ENCODE measurements around the gene C18orf63.

The C18orf63 gene

GRCh38 chr18:74328206-74328605 lies 12.6 kb downstream of the C18orf63 start:
- no peak for DNase-seq (ENCODE audit: low read depth)

- DNase-seq (ENCODE audit: low read depth) = no peak
These were observed 14.1 kb downstream of the C18orf63 start for GRCh38 chr18:74329688-74330205.

GRCh38 chr18:74331404-74331803 lies 15.8 kb downstream of the C18orf63 start:
- DNase-seq (ENCODE audit: low read depth) = no peak

- no peak for DNase-seq (ENCODE audit: low read depth)
These were observed 17.5 kb downstream of the C18orf63 start for GRCh38 chr18:74333091-74333490.

GRCh38 chr18:74334242-74334893 lies 18.7 kb downstream of the C18orf63 start:
- DNase-seq (ENCODE audit: low read depth) = no peak

GRCh38 chr18:74336656-74337055 lies 21.0 kb downstream of the C18orf63 start:
- no peak for DNase-seq (ENCODE audit: low read depth)

- DNase-seq (ENCODE audit: low read depth) = no peak
These were observed 21.7 kb downstream of the C18orf63 start for GRCh38 chr18:74337155-74337911.

GRCh38 chr18:74337912-74338309 lies 22.3 kb downstream of the C18orf63 start:
- DNase-seq (ENCODE audit: low read depth) = no peak

- no peak for DNase-seq (ENCODE audit: low read depth)
These were observed 26.9 kb downstream of the C18orf63 start for GRCh38 chr18:74342416-74343043.

GRCh38 chr18:74346206-74346605 lies 30.6 kb downstream of the C18orf63 start:
- no peak for DNase-seq (ENCODE audit: low read depth)

- no peak for DNase-seq (ENCODE audit: low read depth)
These were observed 32.9 kb downstream of the C18orf63 start for GRCh38 chr18:74348581-74348980.

GRCh38 chr18:74351354-74351753 lies 35.7 kb downstream of the C18orf63 start:
- DNase-seq (ENCODE audit: low read depth) = no peak

- no peak for DNase-seq (ENCODE audit: low read depth)
These were observed 37.6 kb downstream of the C18orf63 start for GRCh38 chr18:74353169-74353775.

GRCh38 chr18:74356959-74357358 lies 41.3 kb downstream of the C18orf63 start:
- no peak for DNase-seq (ENCODE audit: low read depth)

- no peak for DNase-seq (ENCODE audit: low read depth)
These were observed 45.4 kb downstream of the C18orf63 start for GRCh38 chr18:74360852-74361655.

GRCh38 chr18:74367905-74368304 lies 52.3 kb downstream of the C18orf63 start:
- no peak for DNase-seq (ENCODE audit: low read depth)

- DNase-seq (ENCODE audit: low read depth) = no peak
These were observed 53.5 kb downstream of the C18orf63 start for GRCh38 chr18:74368901-74369705.

- no peak for DNase-seq (ENCODE audit: low read depth)
These were observed 54.5 kb downstream of the C18orf63 start for GRCh38 chr18:74370115-74370514.

- no peak for DNase-seq (ENCODE audit: low read depth)
These were observed 57.8 kb downstream of the C18orf63 start for GRCh38 chr18:74373428-74373827.

GRCh38 chr18:74375999-74376398 lies 60.4 kb downstream of the C18orf63 start:
- DNase-seq (ENCODE audit: low read depth) = no peak

- no peak for DNase-seq (ENCODE audit: low read depth)
These were observed 60.9 kb downstream of the C18orf63 start for GRCh38 chr18:74376523-74376922.
